ENCODE data around the gene KCNJ2. TPM values are rescaled to one million over a fixed set of nuclear protein-coding genes. Genes with fewer than 3 reads are reported as not detected.

KCNJ2 gene
- 0.03 to 0.11 TPM (median 0.06 TPM) in 5 replicates for total RNA-seq (2022; extraction: Qiagen RNA extraction)

GRCh38 chr17:70168977-70169708 is at the start of gene KCNJ2:
Gene KCNJ2, plus strand, starts transcription at chr17:70169532. Its CDS starts 5,508 bp downstream, at chr17:70175040.

Other genes starting within 250 kb of the KCNJ2 start
- gene KCNJ16, start 94.3 kb upstream of the KCNJ2 start, total RNA-seq (2022; extraction: Qiagen RNA extraction), result 0.24 to 0.40 TPM (median 0.28 TPM) in 5 replicates